ENCODE measurements around the gene ZFYVE9. TPM values are rescaled to one million over a fixed set of nuclear protein-coding genes. Genes with fewer than 3 reads are reported as not detected.
"Not testable (repeated sequence)": the region's sequence is repeated elsewhere in the genome, so short reads cannot be mapped to it uniquely, and the experiment has no call there.

ZFYVE9 gene
- total and polyA plus RNA-seq, 5 experiments from 2014 or later = 1.5 to 14.7 (median 4.3) TPM

DNA sequence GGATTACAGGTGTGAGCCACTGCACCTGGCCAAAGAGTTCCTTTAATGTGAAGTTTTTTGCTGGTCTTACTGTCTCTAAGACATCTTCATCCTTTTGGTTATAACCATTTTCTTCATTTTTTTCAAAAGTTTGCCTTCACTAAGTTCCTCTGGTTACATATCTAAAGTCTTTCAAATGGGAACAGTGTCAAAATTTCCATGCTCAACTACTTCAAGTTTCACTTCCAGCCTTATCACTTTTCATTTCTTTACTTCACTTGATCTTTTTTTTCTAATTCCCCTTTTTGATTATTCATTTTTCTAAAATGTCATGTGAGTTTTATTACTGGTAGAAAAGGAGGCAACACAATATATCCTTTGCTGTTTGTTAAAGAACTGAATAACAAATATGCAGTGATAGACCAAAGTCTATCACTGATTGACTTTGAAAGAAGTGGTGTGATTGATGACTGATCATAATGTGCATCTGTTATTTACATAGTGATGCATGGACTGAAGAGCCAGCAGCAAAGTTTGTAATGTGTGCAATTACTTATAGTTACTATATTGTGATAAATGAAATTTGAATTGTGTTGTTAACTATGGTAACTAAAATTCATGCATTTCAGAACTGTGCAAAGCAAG, 16.0 kb upstream of the ZFYVE9 start:
- Mint-ChIP-seq H3K4me1 (no peaks in the 10 kb centered on the region), H3K27ac (no peak overlapping the region), H3K9me3 (no peaks in the 10 kb centered on the region), H3K36me3 (no peaks in the 10 kb centered on the region), H3K4me3 (no peak overlapping the region), H3K27me3 (peaks cover 14 to 31% (median 17%) of the 10 kb centered on the region in 5 donors)
- DNase-seq = no peak
- POLR2A ChIA-PET = no interaction called here
- ATAC-seq = no peak

DNA sequence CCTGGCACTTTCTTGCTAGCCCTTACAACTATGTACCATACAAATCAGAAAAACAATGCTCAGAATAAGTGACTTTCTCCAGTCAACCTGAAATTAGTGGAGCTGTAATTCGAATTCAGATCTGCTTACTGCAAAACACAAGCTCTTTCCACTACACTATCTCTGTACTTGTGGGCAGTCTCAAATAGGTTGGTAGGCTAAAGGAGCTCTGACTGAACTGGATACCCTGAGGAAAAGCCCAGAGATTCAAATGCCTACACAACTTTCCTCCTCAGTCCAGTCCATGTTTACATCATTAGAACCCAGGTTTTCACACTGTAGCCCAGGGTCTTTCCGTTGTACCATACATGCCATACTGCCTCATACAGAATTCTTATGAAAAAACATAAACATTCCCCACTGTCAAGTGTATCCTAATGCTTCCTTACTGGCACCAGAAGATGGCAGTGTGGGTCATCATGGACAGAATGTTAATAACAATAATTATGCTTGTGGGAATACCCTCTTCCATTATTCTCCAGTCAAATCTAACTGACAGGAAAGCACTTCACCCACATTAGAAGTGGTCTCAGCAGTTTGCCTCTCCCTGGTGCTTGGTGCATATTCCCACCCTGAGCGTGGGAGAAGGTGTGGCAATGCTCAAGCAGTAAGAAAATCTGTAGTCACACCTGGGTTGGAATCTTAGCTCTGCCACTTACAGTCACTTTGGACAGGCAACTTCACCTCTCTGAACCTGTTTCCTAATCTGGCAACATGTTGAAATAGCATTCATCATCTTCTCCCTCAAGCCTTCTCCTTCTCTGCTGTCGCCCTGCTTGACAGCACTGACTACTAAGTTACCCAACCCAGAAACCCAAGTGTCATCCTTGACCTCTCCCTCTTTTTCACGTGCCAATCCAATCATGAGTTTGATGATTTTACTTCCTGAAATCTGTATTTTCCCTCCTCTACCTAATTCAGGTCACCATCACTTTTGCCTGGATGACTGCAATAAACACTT, 14.4 kb upstream of the ZFYVE9 start:
- ATAC-seq = peak; percentile 38 to 47
- peaks cover 14 to 31% (median 18%) of the 10 kb centered on the region in 5 donors for H3K27me3 Mint-ChIP-seq
- H3K36me3 Mint-ChIP-seq = no peaks in the 10 kb centered on the region
- no peaks in the 10 kb centered on the region for H3K9me3 Mint-ChIP-seq
- H3K4me1 Mint-ChIP-seq = no peaks in the 10 kb centered on the region
- H3K4me3 Mint-ChIP-seq = no peak overlapping the region
- POLR2A ChIA-PET = no interaction called here
- DNase-seq = peak in 4 of 10 donors; percentile 1 to 20 (median 10)
- peak overlapping the region in 1 of 10 donors; percentile 35 for H3K27ac Mint-ChIP-seq

DNA sequence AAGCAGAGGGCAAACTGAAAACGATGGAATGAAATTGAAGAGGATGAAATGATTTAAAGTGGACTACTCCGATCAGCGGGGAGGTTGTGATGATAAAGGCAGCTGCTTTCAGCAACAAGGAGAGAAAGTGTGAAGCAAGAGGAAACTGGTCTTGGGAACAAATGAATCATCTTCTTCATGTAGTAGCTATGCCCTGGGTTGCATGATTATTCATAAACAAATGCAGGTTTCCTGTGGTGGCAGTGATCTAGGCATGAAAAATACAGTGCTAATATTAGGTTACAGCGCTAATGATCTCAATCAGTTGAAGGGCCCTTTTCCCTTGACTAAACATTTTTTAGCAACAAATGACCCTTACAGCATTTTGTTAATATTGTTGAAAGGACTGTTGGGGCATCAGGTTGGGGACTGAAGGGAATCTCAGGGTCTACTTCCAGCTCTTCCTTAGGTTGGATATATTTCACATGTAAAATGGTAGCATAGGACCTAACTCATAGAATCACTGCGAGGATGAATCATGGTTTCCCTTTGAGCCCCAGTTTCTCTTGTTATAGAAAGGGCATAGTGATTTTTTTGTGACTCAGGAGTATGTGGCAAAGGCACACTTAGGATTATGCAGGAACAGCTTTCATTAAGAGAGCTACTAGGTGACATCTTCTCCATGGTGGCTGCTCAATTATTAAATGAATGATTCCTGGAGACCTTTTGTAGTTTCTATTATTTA, 1.9 kb upstream of the ZFYVE9 start:
- ATAC-seq (no peak), DNase-seq (peak in 1 of 10 donors; percentile 1)
- H3K9me3 Mint-ChIP-seq = no peaks in the 10 kb centered on the region
- H3K36me3 Mint-ChIP-seq = no peaks in the 10 kb centered on the region
- POLR2A ChIA-PET = no interaction called here
- peaks cover 16 to 47% (median 31%) of the 10 kb centered on the region in 4 donors for H3K4me1 Mint-ChIP-seq
- H3K4me3 Mint-ChIP-seq = peak overlapping the region; percentile 10 to 89 (median 58)
- H3K27me3 Mint-ChIP-seq = peaks cover 0 to 12% (median 0%) of the 10 kb centered on the region in 5 donors
- peak overlapping the region in 8 of 10 donors; percentile 7 to 83 (median 60) for H3K27ac Mint-ChIP-seq

DNA sequence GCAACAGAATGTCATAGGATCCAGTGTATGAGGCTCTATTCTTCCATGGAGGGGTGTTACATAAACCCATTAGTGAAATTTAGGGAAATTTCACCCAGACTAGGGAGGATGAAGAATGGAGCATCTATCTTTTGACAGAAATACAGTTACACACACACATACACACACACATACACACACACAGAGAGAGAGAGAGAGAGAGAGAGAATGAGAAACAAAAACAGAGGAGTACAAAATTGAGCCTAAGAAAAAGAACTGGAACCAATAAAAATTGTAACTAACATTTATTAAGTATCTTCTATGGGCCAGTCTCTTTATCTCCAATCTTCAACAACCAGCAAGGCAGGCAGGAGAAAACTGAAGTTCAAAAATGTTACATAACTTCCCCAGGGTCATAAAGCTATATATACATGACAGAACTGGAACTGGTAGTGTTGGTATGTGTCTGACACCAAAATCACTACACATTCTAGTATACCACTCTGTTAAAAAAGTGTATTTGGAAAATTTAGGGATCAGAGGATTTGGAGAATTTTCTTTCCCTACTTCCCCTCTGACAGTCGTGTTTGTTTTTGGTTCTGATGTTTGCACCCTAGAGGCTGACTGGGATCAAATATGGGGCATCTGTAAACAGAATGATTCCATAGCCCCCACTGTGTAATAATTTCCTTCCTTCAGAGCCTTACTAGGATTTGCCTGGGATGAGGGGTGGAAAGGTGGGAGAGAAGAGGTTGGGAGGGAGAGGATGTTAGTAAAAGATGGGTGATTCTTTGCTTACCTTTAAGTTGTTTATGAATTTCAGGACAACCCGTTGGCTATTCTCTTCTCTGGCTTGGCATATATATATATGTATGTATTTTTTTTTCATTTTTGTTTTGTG, 1.0 kb upstream of the ZFYVE9 start:
- Mint-ChIP-seq H3K4me1 (peaks cover 20 to 51% (median 36%) of the 10 kb centered on the region in 4 donors), H3K36me3 (no peaks in the 10 kb centered on the region), H3K27me3 (peaks cover 0 to 15% (median 0%) of the 10 kb centered on the region in 5 donors), H3K9me3 (no peaks in the 10 kb centered on the region), H3K4me3 (peak overlapping the region; percentile 73 to 91 (median 87)), H3K27ac (peak overlapping the region; percentile 36 to 91 (median 85))
- POLR2A ChIA-PET = interaction anchor here (0.7 kb wide), 1 partner anchor 9 kb away, joined by 7 read pairs; no protein-coding TSS in a partner anchor
- no peak for ATAC-seq
- DNase-seq = peak in 1 of 10 donors; percentile 16

DNA sequence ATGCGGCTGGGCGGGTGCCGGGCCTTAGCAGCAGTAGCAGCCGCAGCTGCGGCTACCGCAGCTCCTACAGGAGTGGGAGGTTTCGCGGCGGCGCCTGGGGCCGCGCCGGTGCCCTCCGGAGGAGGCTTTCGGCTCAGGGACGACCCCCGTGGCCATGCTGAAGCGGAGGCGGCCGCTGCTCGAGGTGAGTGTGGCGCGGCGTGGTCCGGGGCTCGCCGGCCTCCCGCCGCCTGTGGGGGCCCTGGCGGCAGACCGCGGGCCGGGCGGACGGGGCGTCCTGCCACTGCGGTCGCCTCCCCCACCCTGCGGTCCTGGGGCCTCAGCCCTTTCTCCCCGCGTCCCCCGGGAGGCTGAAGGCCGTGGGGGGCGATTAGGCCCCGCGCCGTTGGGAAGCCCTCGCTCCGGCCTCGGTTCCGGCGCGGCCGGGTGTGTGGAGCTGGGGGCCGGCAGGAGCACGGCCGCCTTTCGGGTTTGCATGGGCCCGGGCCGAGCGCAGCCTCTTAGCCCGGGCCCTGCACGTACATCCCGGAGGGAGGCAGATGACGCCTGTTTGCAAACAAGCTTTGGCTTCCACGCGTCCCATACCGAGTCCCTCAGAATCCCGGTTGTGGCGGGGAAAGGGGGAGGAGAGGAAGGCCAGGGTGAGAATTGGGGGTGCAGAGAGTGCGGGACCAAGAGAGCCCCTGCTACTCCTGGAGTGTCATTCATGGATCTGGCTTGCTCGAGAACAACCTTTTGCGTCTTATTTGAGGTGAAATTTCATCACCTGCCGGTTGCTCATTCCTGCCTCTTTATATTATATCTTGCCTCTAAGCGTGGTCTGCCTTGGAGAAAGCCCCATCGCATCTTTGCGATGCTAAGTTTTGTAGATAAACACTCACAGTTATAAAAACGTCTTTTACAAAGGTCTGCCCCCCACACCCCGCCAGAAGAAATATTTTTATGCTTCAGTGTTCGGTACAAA, 613 bp downstream of the ZFYVE9 start:
- peak in 9 of 10 donors; percentile 3 to 66 (median 32) for DNase-seq
- Mint-ChIP-seq H3K27ac (peak overlapping the region; percentile 67 to 96 (median 86)), H3K36me3 (no peaks in the 10 kb centered on the region), H3K9me3 (no peaks in the 10 kb centered on the region), H3K27me3 (peaks cover 0 to 15% (median 0%) of the 10 kb centered on the region in 5 donors), H3K4me3 (peak overlapping the region; percentile 85 to 97 (median 90)), H3K4me1 (peaks cover 21 to 51% (median 36%) of the 10 kb centered on the region in 4 donors)
- peak; percentile 61 to 71 for ATAC-seq
- POLR2A ChIA-PET = interaction anchor here (0.7 to 1.0 kb wide), 2 partner anchors 19 to 225 kb away, joined by 3 read pairs; no protein-coding TSS in a partner anchor

DNA sequence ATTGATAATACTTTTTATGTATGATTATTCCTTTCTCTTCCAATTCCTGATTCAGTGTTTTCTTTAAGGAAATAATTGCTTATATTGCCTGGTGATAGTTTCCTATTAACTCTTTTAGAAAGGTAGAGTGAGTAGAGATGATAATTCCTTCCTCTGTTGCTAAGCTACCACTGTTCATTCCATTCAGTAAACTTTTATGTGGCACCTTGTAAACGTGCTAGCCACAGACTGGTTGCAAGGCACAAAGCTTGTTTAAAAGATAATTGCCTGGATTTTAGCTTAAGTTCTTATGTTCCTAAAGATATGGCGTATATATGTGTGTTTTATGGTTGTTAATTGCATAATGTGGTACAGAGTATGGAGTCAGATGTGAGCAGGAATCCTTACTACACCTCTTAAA, 3.2 kb downstream of the ZFYVE9 start:
- DNase-seq = no peak
- Mint-ChIP-seq H3K4me1 (peaks cover 18 to 38% (median 32%) of the 10 kb centered on the region in 4 donors), H3K27ac (peak overlapping the region in 1 of 10 donors; percentile 6), H3K36me3 (peaks cover 0 to 2% (median 0%) of the 10 kb centered on the region in 3 donors), H3K9me3 (no peaks in the 10 kb centered on the region), H3K27me3 (peaks cover 0 to 15% (median 0%) of the 10 kb centered on the region in 5 donors), H3K4me3 (peak overlapping the region in 1 of 10 donors; percentile 1)
- no peak for ATAC-seq
- POLR2A ChIA-PET = no interaction called here

DNA sequence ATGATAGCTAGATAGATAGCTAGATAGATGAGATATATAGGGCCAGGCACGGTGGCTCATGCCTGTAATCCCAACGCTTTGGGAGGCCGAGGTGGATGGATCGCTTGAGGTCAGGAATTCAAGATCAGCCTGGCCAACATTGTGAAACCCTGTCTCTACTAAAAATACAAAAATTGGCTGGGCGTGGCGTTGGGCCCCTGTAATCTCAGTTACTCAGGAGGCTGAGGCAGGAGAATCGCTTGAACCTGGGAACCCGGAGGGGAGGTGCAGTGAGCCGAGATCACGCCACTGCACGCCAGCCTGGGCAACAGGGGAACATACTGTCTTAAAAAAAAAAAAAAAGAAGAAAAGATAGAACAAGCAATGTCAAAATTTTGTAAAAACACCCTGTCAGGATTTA, 8.6 kb downstream of the ZFYVE9 start:
- not testable (repeated sequence) for DNase-seq, H3K36me3 Mint-ChIP-seq, H3K4me3 Mint-ChIP-seq, H3K27me3 Mint-ChIP-seq, H3K9me3 Mint-ChIP-seq, ATAC-seq
- Mint-ChIP-seq H3K4me1 (peaks cover 0 to 20% (median 18%) of the 10 kb centered on the region in 4 donors), H3K27ac (peak overlapping the region in 1 of 10 donors; percentile 40)
- POLR2A ChIA-PET = interaction anchor here (1.0 kb wide), 1 partner anchor 9 kb away, joined by 7 read pairs; no protein-coding TSS in a partner anchor

DNA sequence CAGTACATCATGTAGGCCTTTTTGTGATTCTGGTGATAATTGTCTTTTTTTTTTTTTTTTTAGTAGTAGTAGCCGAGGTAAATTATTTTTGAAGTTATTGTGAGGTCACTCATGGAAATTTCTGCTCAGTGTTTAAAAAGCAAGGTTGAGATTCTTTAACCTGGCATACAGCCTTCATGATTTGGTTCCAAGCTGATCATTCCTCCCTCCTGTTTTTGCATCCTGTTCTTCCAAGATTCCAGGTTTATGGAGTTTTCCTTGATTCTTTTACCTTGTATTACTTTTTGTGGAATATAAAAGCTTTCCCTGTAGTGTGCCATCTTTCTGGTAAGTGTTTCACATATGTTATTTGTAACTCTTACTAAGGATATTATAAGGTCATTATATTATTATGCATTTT, 9.1 kb downstream of the ZFYVE9 start:
- Mint-ChIP-seq H3K4me1 (peaks cover 0 to 23% (median 21%) of the 10 kb centered on the region in 4 donors), H3K4me3 (no peak overlapping the region), H3K27me3 (no peaks in the 10 kb centered on the region), H3K27ac (peak overlapping the region in 2 of 10 donors; percentile 1 to 83), H3K9me3 (no peaks in the 10 kb centered on the region), H3K36me3 (peaks cover 0 to 2% (median 0%) of the 10 kb centered on the region in 3 donors)
- DNase-seq (no peak), ATAC-seq (no peak)
- POLR2A ChIA-PET = no interaction called here

DNA sequence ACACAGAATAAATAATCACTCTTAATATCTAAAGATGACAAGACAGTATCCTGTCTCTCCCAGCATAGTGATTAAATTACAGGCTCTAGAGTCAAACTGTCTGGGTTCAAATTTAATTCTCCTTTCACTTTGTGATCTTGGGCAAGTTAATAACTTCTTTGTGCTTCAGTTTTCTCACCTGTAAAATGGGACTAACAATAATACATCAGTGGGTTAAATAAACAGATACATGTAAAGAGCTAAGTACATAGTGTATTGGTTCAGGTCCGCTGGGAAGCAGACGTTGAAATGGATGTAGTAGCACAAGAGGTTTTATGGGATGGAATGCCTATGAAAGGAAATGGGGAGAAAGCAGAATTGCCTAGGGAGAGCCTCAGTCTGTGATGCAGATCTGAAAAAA, 10.7 kb downstream of the ZFYVE9 start:
- H3K4me1 Mint-ChIP-seq = peaks cover 0 to 24% (median 22%) of the 10 kb centered on the region in 4 donors
- H3K27me3 Mint-ChIP-seq = no peaks in the 10 kb centered on the region
- no peak for DNase-seq
- POLR2A ChIA-PET = no interaction called here
- no peak overlapping the region for H3K4me3 Mint-ChIP-seq
- H3K36me3 Mint-ChIP-seq = peaks cover 0 to 2% (median 0%) of the 10 kb centered on the region in 3 donors
- ATAC-seq = no peak
- H3K9me3 Mint-ChIP-seq = no peaks in the 10 kb centered on the region
- no peak overlapping the region for H3K27ac Mint-ChIP-seq

DNA sequence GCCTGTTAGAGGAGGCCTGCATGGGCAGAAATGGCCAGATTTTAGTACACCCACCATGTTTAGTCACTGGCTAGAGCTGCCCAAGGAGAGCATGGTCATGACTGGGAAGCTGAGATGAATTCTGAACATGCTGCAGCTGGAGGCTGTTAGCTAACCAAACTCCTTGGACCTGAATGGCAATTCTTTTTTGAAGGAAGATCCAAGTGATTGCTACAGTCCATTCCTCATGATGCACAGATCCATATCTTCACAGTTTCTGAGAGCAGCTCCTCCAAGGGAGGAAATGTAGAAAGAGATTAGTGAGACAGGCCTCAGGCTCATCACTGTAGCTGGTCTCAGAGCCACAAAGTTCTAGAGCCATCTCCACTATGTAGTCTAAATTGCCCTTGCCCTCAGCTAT, 11.1 kb downstream of the ZFYVE9 start:
- POLR2A ChIA-PET = no interaction called here
- Mint-ChIP-seq H3K36me3 (peaks cover 0 to 2% (median 0%) of the 10 kb centered on the region in 3 donors), H3K4me1 (peaks cover 1 to 27% (median 25%) of the 10 kb centered on the region in 4 donors), H3K27ac (no peak overlapping the region), H3K9me3 (no peaks in the 10 kb centered on the region), H3K27me3 (no peaks in the 10 kb centered on the region), H3K4me3 (no peak overlapping the region)
- no peak for DNase-seq
- ATAC-seq = no peak

DNA sequence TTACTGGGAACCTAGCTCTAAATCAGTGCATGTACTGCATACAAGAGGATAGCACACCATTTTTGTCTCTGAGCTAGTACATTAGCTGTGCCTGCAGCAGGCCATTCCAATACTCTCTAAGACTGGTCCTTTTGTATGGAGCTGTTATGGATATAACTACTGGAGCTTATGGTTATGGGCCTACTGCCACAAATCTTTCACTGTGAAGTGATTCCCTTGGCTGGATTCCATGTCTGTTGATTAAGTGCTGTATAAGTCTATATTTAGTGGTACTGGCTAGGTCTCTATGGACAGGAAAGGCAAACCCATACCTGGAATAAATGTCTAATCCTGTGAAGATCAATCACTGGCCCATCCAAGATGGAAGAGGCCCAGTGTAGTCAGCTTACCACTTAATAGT, 12.0 kb downstream of the ZFYVE9 start:
- peaks cover 0 to 2% (median 0%) of the 10 kb centered on the region in 3 donors for H3K36me3 Mint-ChIP-seq
- H3K4me3 Mint-ChIP-seq = no peak overlapping the region
- H3K9me3 Mint-ChIP-seq = no peaks in the 10 kb centered on the region
- DNase-seq (no peak), ATAC-seq (no peak)
- H3K4me1 Mint-ChIP-seq = peaks cover 1 to 30% (median 27%) of the 10 kb centered on the region in 4 donors
- no peaks in the 10 kb centered on the region for H3K27me3 Mint-ChIP-seq
- POLR2A ChIA-PET = no interaction called here
- no peak overlapping the region for H3K27ac Mint-ChIP-seq
